ENCODE measurements around the gene KHDC3L.

The KHDC3L gene, protein sequence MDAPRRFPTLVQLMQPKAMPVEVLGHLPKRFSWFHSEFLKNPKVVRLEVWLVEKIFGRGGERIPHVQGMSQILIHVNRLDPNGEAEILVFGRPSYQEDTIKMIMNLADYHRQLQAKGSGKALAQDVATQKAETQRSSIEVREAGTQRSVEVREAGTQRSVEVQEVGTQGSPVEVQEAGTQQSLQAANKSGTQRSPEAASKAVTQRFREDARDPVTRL

DNA sequence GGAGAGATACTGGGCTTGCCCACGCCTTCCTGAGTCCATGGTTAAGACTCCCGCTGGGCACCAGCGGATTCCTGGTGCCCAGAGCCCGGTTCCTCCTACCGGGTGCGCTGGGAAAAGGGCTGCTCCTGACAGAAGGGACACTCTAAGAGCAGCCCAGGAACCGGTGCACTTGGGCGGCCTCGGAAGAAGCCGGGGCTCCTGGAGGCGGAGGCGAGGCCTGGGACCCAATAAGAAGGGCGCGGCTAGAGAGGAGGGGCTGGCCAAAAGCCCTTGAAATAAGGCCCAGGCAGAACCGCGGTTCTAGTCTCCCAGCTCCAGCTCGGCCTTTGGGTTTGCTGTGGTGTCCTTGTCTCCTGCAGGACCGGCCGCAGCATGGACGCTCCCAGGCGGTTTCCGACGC is at the start of gene KHDC3L:
KHDC3L (plus strand) TSS at position 301 of the 400 bp plus-strand sequence; CDS start at position 373, 72 bp downstream.
- DNase-seq (ENCODE audit: low read depth in 1 of 2, low spot score in 1 of 2), result no peak

- no peak for DNase-seq (ENCODE audit: low read depth in 1 of 2, low spot score in 1 of 2)
Observed at GRCh38 chr6:73314577-73315492, 47.6 kb upstream of the KHDC3L start.

GRCh38 chr6:73323323-73323722 is 39.1 kb upstream of the KHDC3L start:
- no peak for DNase-seq (ENCODE audit: low read depth in 1 of 2, low spot score in 1 of 2)

GRCh38 chr6:73325656-73326055 is 36.8 kb upstream of the KHDC3L start:
- DNase-seq (ENCODE audit: low read depth in 1 of 2, low spot score in 1 of 2), result no peak

DNA sequence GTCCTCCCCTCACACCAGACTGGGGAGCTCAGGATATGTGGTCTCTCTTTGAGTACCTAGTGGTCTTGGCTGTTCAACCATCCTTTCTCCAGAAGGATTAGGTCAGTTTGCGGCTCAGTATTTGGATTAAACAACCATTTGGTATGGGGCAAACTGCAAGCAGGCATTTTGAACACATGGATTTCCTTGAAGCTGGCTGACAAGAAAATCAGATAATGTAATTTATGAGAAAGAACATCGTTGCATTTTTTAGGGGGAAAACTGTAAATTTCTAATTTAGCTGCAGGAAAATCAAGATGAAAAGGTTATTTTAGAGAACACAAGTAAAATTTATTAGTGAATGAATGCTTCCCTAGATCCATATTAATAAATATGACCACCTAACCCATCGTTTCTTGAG is 33.7 kb upstream of the KHDC3L start:
- no peak for DNase-seq (ENCODE audit: low read depth in 1 of 2, low spot score in 1 of 2)

GRCh38 chr6:73329201-73329600 is 33.3 kb upstream of the KHDC3L start:
- no peak for DNase-seq (ENCODE audit: low read depth in 1 of 2, low spot score in 1 of 2)

DNA sequence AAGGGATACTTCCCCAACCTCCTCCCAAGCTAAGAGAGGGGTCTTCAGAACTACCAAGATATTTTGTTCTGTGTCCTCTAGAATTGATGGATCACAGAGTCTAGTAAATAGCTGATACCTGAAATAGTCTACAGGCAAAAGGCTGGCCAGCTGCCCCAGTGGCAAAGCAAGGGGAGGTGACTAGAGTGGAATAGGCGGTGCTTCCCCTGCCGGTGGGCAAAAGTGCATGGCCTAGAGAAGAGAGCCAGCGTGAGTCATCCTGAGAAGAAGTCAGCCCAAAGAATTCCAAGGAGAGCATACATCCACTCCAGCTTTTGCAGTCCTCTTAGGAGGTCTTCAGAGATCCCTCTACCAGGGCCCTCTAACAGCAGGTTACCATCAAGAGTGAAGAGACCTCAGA is 23.1 kb upstream of the KHDC3L start:
- no peak for DNase-seq (ENCODE audit: low read depth in 1 of 2, low spot score in 1 of 2)

DNA sequence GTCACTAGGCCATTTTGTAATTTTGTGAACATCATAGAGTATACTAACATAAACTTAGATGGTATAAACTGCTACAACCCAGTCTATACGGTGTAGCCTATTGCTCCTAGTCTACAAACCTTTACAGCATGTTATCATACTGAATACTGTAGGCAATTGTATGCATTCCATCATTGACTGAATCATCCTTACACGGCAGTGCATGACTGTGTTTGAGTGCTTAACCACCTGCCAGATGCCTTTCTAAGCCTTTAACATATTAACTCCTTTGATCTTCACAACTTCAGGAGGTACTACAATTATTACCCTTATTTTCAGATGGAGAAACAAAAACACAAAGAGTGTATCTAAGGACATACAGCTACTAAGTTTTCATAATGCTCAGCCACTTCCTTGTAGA is 22.4 kb upstream of the KHDC3L start:
- DNase-seq (ENCODE audit: low read depth in 1 of 2, low spot score in 1 of 2), result no peak

DNA sequence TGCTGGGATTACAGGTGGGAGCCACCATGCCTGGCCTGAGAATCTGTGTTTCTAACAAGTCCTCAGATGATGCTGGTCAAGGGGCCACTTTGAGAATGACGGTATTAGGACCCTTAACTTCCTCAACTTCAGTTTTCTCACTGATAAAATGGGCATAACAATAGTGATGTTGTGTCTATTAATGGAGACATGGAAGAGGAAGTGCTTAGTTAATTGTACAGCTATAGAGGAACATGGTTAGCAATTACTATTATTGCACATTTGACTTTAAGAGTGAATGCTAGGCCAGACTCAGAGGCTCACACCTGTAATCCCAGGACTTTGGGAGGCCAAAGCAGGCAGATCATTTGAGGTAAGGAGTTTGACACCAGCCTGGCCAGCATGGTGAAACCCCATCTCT is 21.1 kb upstream of the KHDC3L start:
- no peak for DNase-seq (ENCODE audit: low read depth in 1 of 2, low spot score in 1 of 2)

- DNase-seq (ENCODE audit: low read depth in 1 of 2, low spot score in 1 of 2), result no peak
Observed at GRCh38 chr6:73342174-73342573, 20.3 kb upstream of the KHDC3L start.

DNA sequence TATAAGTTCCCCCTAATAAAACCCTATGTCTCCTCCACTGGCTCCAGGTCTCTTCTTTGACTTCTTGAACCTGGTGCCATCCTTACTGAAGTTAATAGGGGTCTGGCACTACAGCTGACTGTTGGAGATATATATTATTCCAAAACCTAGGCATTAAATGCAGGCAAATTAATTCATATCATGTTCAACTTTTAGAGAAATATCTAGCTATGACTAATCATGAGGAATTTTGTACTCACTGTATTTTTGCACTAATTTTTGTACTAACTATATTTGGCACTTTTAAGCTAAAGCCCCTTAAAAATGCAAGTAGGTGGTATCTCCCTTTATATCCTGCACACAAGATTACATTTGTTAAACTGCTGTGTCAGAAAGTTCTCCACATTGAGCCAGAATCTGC is 19.3 kb upstream of the KHDC3L start:
- DNase-seq (ENCODE audit: low read depth in 1 of 2, low spot score in 1 of 2), result no peak

DNA sequence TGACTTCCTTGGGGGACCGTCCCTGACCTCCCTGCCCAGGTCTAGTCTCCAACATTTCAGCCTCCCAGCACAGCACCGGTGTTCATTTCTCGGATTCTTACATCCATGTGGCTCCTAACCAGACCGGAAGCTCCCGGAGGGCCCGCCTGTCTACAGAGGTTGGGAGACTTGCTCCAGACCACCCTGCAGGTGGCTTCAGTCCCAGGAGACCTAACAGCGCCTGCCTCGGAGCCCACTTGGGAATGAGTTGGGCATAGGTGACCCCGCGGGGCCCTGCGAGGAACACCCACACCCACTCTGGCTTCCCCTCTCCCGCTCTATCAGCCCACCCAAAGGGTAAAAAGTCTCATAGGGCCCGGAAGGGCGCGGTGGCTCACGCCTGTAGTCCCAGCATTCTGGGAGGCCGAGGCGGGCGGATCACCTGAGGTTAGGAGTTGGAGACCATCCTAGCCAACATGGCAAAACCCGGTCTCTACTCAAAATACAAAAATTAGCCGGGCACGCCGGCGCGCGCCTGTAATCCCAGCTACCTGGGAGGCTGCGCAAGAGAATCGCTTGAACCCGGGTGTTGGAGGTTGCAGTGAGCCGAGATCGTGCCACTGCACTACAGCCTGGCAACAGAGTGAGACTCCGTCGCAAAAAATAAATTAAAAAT is 13.8 kb upstream of the KHDC3L start:
- DNase-seq (ENCODE audit: low read depth in 1 of 2, low spot score in 1 of 2), result no peak

- no peak for DNase-seq (ENCODE audit: low read depth in 1 of 2, low spot score in 1 of 2)
Observed at GRCh38 chr6:73349311-73349710, 13.1 kb upstream of the KHDC3L start.

- no peak for DNase-seq (ENCODE audit: low read depth in 1 of 2, low spot score in 1 of 2)
Observed at GRCh38 chr6:73353636-73354593, 8.5 kb upstream of the KHDC3L start, which contains the start of gene DPPA5. Gene DPPA5, minus strand, starts transcription at chr6:73354276. Its CDS starts 51 bp downstream, at chr6:73354225.

DNA sequence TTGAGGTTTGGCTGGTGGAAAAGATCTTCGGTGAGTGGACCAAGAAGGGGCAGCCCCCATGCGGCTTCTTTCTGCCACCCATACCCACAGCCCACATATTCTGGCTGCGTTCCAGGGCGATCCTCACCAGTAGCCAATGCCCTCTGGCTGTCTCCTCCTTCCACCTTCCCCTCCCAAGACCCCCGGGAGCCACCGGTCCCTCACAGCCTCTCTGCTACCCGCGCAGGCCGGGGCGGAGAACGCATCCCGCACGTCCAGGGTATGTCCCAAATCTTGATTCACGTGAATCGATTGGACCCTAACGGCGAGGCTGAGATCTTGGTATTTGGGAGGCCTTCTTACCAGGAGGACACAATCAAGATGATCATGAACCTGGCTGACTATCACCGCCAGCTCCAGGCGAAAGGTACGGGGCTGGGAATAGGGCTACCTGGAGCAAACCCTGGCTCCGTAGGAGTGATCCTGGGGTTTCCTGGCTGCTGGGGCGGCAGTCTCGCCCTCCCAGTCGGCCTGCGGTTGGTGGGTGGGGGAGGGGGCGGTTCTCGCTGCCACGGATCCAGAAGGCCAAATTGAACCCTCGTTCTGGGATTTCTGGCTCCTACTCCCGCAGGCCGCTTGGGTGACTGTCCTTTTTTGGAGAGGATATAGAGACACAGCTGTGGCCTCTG is 545 bp downstream of the KHDC3L start:
- DNase-seq (ENCODE audit: low read depth in 1 of 2, low spot score in 1 of 2), result no peak

- DNase-seq (ENCODE audit: low read depth in 1 of 2, low spot score in 1 of 2), result no peak
Observed at GRCh38 chr6:73363537-73363875, 1.0 kb downstream of the KHDC3L start.

GRCh38 chr6:73364121-73364520 is 1.7 kb downstream of the KHDC3L start:
- DNase-seq (ENCODE audit: low read depth in 1 of 2, low spot score in 1 of 2), result no peak

GRCh38 chr6:73364549-73364948 is 2.1 kb downstream of the KHDC3L start:
- no peak for DNase-seq (ENCODE audit: low read depth in 1 of 2, low spot score in 1 of 2)

GRCh38 chr6:73367761-73368355 is 5.4 kb downstream of the KHDC3L start:
- no peak for DNase-seq (ENCODE audit: low read depth in 1 of 2, low spot score in 1 of 2)

GRCh38 chr6:73368675-73369074 is 6.2 kb downstream of the KHDC3L start:
- DNase-seq (ENCODE audit: low read depth in 1 of 2, low spot score in 1 of 2), result no peak

Data from activated CD4-positive, alpha-beta T cell treated with anti-CD3 and anti-CD28 coated beads, Interleukin-2, amount 50 U/mL, for 24 hours (primary cell).